ENCODE measurements around the gene YRDC. TPM values are rescaled to one million over a fixed set of nuclear protein-coding genes. Genes with fewer than 3 reads are reported as not detected.

The YRDC gene
- total and polyA plus RNA-seq, 2 donors (not counting 3 experiments of a cell fraction or from before 2014, with no cell fraction given): 19.2 to 20.5 TPM

- ChIA-PET POLR2A (no interaction called here), CTCF (interaction anchor here (1.9 kb wide), 1 partner anchor 13 kb away, joined by 10 read pairs; the partner anchor contains the start of gene MTF1)
- no peak for DNase-seq (ENCODE audit: low read depth, low spot score)
- H3K27me3 ChIP-seq (ENCODE audit: control insufficient read depth in 2 of 2, insufficient read depth in 2 of 2, low read length in 2 of 2): no peaks in the 10 kb centered on the region
- intact Hi-C loops (cut with micrococcal nuclease) (no loop called here), dilution Hi-C loops (cut with MboI; ENCODE audit: extremely low pct_ligation_motif_present, low sequenced_read_pairs) (no loop called here)
- H3K9me1 ChIP-seq (replicated peaks; ENCODE audit: control insufficient read depth, extremely low read depth, insufficient read depth, low read length): no peaks in the 10 kb centered on the region
- H3K4me3 ChIP-seq (replicated peaks in 1 of 3; ENCODE audit: insufficient read depth in 1 of 3, low read depth in 1 of 3, low read length in 3 of 3): no peak overlapping the region
- H4K20me1 ChIP-seq (replicated peaks; ENCODE audit: control insufficient read depth, extremely low read depth, insufficient read depth, low read length): peaks cover 2% of the 10 kb centered on the region
- TF ChIP-seq MAX (IDR thresholded peaks at IDR 0.05; ENCODE audit: insufficient read depth, insufficient read length) (no peak), POLR2A (IDR thresholded peaks at IDR 0.05; ENCODE audit: low read depth, low read length) (no peak), MYC (IDR thresholded peaks at IDR 0.05; ENCODE audit: low read depth, low read length) (no peak), CTCF (IDR thresholded peaks at IDR 0.05; ENCODE audit: extremely low read depth in 1 of 2, insufficient read depth in 1 of 2, low read depth in 1 of 2, low read length in 2 of 2) (no peak), GATA2 (IDR thresholded peaks at IDR 0.05; ENCODE audit: insufficient read depth, insufficient read length, low read depth, low read length) (no peak), POLR2AphosphoS5 (IDR thresholded peaks at IDR 0.05; ENCODE audit: insufficient read depth, low read depth, low read length) (no peak), JUN (IDR thresholded peaks at IDR 0.05; ENCODE audit: borderline replicate concordance, insufficient read depth, insufficient read length, low read depth) (no peak), EZH2 (IDR thresholded peaks at IDR 0.05; ENCODE audit: borderline replicate concordance, low read depth, low read length, severe bottlenecking) (no peak), FOS (IDR thresholded peaks at IDR 0.05; ENCODE audit: borderline replicate concordance, insufficient read depth, low read length) (no peak)
- no peak overlapping the region for H2AFZ ChIP-seq (ENCODE audit: low read depth, low read length)
- BruUV-seq (replicated peaks): no TSS peak
- H3K36me3 ChIP-seq (ENCODE audit: control insufficient read depth in 2 of 2, extremely low read depth in 1 of 2, insufficient read depth in 2 of 2, low read length in 2 of 2): peaks cover 0 to 1% of the 10 kb centered on the region in 2 experiments
- H3K4me1 ChIP-seq (ENCODE audit: control insufficient read depth, extremely low read depth, insufficient read depth, low read length): peaks cover 10% of the 10 kb centered on the region
- H3K9me3 ChIP-seq (replicated peaks; ENCODE audit: control insufficient read depth, insufficient read depth, low read length): no peaks in the 10 kb centered on the region
- no peak for FAIRE-seq
- H3K4me2 ChIP-seq (ENCODE audit: insufficient read depth, low read length): no peak overlapping the region
- peaks cover 53% of the 10 kb centered on the region for H3K79me2 ChIP-seq (ENCODE audit: control insufficient read depth, insufficient read depth, low read length)
- no peak overlapping the region for H3K9ac ChIP-seq (replicated peaks; ENCODE audit: extremely low read depth, insufficient read depth, low read length)
- no peak overlapping the region for H3K27ac ChIP-seq (ENCODE audit: insufficient read depth, low read depth, low read length)
These were observed 38.8 kb upstream of the YRDC start for GRCh38 chr1:37846647-37847339.

All from endothelial cell of umbilical vein (primary cell).